Measurements from ENCODE around the gene ULK4.
"Not testable (repeated sequence)": the region's sequence is repeated elsewhere in the genome, so short reads cannot be mapped to it uniquely, and the experiment has no call there.

The ULK4 gene

DNA sequence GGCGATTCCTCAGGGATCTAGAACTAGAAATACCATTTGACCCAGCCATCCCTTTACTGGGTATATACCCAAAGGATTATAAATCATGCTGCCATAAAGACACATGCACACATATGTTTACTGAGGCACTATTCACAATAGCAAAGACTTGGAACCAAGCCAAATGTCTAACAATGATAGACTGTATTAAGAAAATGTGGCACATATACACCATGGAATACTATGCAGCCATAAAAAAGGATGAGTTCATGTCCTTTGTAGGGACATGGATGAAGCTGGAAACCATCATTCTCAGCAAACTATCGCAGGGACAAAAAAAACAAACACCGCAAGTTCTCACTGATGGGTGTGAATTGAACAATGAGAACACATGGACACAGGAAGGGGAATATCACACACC is 515.6 kb downstream of the ULK4 start:
- not testable (repeated sequence) for DNase-seq (ENCODE audit: low read depth in 2 of 2)

DNA sequence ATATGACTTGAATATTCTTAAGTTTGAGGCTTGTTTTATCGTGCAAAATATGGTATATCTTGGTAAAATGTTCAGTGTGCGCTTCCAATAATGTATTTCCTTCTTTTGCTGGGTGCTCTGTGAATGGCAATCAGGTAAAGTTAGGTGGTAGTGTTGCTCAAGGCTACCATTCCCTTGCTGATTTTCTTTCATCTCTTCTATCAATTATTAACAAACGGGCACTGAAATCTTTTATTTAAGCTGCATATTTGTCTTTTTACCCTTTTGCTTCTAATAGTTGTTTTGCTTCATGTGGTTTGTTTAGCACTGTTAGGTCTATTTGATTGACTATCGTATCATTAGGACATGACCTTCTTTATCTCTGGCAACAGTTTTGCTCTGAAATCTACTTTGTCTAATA is 520.3 kb downstream of the ULK4 start:
- DNase-seq (ENCODE audit: low read depth in 2 of 2), result no peak

DNA sequence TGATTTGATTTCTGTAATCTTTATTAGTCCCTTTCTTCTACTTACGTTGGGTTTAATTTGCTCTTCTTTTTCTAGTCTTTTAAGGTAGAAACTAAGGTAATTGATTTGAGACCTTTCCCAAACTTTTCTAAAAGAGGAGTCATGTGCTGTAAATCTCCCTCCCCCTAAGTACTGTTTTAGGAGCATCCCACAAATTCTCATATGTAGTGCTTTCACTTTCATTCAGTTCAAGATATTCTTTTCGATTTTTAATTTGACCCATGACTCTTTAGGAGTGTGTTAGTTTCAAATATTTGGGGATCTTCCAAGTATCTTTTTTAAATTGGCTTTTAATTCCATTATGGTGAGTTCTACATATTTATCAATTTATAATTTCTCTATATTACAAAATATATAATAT is 520.8 kb downstream of the ULK4 start:
- DNase-seq (ENCODE audit: low read depth in 2 of 2), result no peak

DNA sequence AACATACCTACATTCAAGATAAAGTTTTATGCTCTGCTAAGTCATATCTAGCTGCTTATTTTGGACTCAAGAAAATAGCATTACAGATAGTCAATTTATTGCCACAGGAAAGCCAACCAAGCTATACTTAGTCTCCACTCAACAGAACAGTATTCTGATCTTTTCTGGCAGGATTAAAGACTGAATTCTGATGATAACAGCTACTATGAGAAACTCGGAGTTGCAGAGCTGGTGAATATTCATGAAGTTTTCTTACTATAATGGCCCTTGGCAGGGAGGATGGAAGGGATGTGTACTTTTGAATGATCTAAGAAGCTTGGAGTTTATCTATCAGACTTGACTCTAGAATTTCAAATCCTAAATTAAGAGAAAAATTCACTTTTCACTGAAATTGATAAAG is 524.9 kb downstream of the ULK4 start:
- no peak for DNase-seq (ENCODE audit: low read depth in 2 of 2)

DNA sequence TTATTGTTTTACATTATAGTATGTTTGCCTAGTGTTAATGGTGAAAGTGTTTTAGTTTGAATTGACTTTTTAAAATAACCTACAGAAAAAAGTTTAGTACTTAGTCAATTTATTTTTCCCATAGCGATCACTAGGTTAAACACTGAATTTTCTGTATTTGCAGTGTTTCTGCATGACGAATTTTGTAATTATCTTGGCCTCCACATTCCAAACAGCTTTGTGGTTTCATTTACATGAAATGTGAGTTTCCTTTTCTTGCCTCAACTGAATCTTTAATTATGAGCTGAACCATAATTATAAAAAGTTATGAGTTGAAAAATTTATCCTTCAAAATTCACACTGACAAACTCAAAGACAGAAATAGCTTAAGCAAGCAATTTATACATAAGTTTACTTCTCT is 527.1 kb downstream of the ULK4 start:
- DNase-seq (ENCODE audit: low read depth in 2 of 2), result no peak

DNA sequence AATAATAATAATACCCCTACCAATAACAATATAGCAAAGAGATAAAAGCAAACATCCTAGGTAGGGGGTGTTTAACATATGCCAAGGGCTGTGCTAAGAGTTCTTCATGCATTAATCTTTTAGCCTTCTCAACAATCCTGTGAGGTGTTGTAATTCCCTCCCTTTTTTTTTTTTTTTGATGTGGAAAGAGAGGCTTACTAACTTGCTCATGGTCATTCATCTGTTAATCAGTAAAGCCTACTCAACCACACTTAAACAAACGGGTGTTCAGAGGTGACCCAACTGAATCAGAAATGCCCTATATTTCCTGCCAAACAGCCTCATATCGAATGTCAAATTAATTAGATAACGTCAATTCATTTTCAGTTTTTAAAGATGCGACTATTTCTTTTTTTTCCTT is 530.5 kb downstream of the ULK4 start:
- no peak for DNase-seq (ENCODE audit: low read depth in 2 of 2)

DNA sequence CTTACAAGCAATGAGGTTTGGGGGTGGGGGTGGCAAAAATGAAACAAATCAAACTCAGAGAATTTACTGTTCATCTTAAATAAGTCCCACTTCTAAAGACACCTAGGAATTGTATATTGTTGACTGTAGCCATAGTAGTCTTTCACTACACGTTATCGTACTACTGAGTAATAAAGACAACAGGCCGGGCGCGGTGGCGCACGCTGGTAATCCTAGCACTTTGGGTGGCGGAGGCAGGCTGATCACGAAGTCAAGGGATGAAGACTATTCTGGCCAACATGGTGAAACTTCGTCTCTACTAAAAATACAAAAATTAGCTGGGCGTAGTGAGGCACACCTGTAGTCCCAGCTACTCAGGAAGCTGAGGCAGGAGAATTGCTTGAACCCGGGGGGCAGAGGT is 531.0 kb downstream of the ULK4 start:
- DNase-seq (ENCODE audit: low read depth in 2 of 2), result no peak

DNA sequence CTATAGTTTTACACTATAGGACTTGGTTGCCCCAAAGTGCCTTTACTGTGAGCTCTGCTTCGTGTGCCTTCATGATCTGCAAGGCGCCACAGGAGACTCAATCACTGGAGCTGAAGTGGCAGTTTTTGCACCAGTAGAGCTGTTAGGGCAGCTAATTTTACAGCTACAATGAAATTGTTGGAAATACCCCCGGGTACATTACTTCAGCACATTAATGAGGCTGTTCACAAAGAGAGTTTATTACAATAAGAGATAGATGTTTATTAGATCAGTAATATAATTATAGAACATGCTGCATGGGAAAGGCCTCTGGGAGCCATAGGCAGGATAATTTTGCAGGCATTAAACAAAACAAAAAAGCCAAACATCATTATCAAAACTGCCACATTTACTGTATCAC is 531.5 kb downstream of the ULK4 start:
- no peak for DNase-seq (ENCODE audit: low read depth in 2 of 2)

DNA sequence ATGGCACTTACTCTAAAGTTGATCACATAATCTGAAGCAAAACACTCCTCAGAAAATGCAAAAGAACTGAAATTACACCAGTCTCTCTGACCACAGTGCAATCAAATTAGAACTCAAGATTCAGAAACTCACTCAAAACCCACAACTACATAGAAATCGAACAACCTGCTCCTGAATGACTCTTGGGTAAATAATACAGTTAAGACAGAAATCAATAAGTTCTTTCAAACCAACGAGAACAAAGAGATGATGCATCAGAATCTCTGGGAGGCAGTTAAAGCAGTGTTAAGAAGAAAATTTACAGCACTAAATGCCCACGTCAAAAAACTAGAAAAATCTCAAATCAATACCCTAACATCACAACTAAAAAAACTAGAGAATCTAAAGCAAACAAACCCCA is 535.4 kb downstream of the ULK4 start:
- DNase-seq (ENCODE audit: low read depth in 2 of 2), result no peak

DNA sequence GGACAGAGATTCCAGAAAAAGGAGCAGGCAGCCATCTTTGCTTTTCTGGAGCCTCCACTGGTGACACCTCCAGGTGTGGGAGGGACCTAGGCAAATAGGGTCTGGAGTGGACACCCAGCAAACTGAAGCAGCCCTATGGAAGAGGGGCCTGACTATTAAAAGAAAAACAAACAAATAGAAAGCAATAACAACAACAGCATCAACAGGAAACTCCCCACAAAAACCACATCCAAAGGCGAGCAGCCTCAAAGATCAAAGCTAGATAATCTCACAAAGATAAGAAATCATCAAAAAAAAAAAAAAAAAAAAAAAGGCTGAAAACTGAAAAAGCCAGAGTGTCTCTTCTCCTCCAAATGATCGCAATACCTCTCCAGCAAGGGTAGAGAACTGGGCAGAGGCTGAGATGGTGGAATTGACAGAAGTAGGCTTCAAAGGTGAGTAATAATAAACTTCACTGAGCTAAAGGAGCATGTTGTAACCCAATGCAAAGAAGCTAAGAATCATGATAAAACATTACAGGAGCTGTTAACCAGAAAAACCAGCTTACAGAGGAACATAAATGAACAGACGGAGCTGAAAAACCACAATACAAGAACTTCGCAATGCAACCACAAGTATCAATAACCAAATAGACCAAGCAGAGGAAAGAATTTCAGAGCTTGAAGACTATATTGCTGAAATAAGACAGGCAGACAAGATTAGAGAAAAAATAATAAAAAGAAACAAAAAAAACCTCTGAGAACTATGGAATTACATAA is 537.2 kb downstream of the ULK4 start:
- no peak for DNase-seq (ENCODE audit: low read depth in 2 of 2)

DNA sequence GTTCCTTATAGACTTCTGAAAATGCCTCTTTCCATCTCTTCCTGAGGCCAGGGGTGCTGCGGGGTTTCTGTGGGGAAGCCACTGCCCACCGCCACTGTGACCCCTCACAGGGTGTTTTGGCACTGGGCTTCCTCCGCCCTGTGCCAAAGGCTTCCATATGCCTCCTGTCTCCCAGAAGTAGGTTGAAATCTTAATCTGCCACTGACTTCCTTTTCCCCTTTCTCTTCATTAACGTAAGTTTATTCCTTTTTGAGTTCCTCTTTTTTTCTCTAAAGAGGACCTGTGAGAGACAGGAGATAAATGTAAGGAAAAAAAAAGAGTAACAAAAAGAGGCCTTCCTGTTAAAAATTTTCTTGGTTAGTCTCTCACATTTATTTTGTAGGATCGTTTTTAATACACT is 542.1 kb downstream of the ULK4 start:
- DNase-seq (ENCODE audit: low read depth in 2 of 2), result no peak

DNA sequence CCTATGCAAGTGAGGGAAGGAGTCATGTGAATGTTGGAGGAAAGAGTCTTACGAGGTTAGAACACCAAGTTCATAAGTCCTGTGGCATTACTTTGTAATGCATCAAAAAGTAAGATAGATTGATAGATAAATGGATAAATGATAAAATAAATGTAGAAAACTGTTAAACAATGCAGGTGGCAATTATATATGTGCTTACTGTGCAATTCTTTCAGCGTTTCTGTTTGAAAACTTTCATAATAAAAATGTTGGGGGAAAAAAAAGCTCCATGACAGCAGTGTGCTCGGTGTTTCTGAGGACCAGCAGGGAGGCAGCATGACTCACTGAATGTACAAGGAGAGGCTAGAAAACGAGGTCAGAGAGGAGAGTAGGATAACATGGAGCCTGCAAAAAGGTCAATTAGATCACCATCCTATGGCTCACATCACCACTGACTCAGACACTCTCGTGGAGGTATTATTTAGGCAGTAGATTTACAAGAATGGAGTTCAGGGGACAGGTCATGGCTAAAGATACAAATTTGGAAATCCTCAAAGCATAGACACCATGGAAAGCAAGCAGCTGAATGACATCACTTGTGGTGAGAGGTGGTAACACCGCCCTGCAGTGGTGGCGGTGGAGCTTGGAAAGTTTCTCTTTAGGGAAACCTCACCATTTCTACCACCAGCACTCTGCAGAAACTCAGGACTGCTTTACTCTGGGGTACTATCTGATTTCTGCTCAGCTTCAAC is 542.8 kb downstream of the ULK4 start:
- DNase-seq (ENCODE audit: low read depth in 2 of 2), result no peak

DNA sequence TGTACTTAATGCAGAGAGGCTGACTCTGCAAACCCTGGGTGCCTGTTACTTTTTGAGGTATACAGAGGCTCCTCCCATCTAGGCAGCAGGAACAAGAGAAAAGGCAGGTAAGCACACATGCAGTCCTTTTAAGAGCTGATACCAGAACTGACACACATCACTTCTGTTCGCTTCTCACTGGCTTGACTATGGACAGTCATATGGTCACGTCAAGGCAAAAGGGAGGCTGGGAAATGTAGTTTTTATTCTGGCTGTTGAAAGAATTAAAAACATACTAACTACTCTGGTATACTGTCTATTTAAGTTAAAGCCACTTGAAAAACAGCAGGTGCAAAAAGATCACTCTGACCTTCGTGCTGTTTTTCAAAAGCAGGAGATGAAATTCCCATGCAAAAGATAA is 544.3 kb downstream of the ULK4 start:
- DNase-seq (ENCODE audit: low read depth in 2 of 2), result no peak

DNA sequence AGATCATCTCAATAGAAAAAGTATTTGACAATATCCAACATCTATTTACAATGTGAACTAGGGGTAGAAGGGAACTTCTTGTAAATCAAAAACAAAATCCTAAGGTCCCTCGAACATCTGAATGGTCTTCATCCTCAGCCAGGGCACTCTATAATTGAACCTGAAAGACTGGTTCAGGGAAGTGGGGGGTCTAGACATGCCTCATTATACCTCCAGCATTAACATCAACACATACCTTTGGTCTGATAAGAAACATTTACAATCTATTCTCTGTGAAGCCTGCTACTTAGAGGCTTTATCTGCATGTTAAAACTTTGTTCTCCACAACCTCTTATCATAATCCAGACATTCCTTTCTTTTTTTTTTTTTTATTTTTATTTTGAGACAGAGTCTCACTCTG is 550.8 kb downstream of the ULK4 start:
- no peak for DNase-seq (ENCODE audit: low read depth in 2 of 2)

DNA sequence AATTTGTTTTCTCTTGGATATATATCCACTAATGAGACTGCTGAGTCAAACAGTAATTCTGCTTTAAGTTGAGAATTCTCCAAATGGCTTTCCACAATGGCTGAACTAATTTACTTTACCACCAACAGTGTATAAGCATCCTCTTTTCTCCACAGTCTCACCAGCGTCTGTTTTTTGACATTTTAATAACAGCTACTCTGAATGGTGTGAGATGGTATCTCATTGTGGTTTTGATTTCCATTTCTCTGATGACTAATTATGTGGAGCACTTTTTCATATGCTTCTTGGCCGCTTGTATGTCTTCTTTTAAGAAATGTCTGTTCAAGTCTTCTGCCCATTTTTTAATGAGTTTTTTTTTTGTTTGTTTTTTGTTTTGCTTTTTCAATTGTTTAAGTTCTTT is 556.4 kb downstream of the ULK4 start:
- no peak for DNase-seq (ENCODE audit: low read depth in 2 of 2)

DNA sequence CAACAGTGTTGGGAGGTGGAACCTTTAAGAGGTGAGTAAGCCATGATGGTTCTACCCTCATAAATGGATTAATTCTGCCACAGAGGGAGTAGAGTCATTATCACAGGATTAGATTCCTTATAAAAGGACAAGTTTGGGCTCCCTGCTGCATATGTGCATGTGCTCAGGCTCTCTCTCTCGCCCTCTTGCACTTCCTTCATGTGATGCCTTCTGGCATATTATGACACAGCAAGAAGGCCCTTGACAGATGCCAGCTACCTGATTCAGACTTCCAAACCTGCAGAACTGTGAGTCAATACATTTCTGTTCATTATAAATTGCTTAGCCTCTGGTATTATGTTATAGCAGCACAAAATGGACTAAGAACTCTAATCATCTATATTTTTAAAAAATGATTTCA is 557.3 kb downstream of the ULK4 start:
- no peak for DNase-seq (ENCODE audit: low read depth in 2 of 2)

DNA sequence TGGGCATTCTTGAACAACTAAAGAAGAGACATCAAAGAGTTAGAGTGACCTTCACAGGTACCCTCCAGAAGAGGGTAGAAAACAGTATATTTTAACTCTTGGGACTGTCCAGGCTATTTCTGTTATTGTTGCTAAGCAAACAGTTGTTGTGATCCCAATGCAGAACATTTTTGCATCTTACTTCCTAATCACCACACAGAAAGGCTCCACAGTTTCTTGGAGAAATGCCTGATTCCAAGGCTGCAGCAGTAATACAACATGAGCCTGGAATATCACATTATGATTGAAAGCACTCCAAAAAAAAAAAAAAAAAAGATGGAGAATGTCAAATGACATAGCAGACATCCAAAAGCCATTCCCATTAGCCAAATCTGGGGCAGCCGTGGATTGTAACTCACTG is 567.0 kb downstream of the ULK4 start:
- DNase-seq (ENCODE audit: low read depth in 2 of 2), result no peak

DNA sequence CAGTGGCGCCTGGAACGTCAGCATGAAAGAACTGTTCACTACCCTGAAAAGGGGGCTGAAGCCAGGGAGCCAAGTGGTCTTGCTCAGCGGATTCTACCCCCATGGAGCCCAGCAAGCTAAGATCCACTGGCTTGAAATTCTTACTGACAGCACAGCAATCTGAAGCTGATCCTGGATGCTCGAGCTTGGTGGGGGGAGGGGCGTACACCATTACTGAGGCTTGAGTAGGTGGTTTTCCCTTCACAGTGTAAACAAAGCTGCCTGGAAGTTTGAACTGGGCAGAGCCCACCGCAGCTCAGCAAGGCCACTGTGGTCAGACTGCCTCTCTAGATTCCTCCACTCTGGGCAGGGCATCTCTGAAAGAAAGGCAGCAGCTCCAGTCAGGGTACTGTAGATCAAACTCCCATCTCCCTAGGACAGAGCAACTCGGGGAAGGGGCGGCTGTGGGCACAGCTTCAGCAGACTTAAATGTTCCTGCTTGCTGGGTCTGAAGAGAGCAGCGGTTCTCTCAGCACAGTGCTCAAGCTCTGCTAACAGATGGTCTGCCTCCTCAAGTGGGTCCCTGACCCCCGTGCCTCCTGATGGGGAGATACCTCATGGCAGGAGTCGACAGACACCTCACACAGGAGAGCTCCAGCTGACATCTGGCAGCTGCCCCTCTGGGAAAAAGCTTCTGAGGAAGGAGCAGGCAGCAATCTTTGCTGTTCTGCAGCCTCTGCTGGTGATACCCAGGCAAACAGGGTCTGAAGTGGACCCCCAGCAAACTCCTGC is 591.0 kb downstream of the ULK4 start:
- DNase-seq (ENCODE audit: low read depth in 2 of 2), result not testable (repeated sequence)

DNA sequence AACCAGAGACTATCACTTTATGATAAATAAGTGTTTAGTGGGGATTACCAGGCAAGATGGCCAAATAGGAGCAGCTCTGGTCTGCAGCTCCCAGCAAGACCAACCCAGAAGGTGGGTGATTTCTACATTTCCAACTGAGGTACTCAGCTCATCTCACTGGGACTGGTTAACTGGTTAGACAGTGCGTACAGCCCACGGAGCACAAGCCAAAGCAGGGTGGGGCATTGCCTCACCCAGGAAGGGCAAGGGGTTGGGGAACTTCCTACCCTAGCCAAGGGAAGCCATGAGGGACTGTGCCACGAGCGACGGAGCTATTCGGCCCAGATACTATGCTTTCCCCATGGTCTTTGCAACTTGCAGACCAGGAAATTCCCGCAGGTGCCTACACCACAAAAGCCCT is 591.6 kb downstream of the ULK4 start:
- no peak for DNase-seq (ENCODE audit: low read depth in 2 of 2)

DNA sequence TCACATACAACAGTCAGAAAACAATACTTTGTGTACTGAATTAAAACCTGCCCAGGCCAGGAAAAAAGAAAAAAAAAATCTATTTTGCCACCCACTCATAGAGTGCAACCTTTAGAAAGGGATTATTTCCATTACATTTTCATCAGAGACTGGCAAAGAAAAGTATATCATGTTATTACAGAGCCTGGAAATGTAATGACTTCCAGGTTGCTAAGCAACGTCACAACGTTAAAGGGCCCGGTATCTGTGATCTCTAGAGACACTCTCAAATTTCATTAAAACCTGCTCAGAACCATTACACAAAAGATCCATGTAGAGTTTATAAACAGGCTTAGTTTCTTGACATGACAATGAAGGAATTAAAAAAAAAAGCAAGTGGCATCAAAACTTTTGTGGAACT is 592.1 kb downstream of the ULK4 start:
- no peak for DNase-seq (ENCODE audit: low read depth in 2 of 2)

DNA sequence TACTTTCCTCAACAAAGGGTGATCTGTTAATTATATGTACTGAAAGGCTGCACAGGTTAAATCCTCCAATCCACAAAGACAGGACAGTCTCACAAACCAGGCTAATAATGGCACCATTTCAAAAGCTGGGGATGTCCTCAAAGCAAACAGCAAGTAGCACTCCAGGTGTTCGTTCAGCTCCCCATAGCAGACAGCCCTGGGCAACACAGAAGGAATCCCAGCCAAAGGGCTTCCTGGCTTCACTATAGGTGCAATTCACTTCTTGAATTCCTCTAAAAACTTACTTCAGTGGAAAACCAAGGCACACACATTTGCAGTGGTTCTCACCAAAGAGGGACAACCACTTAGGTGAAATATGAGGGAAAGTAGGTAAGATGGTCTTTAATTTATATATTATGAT is 595.9 kb downstream of the ULK4 start:
- DNase-seq (ENCODE audit: low read depth in 2 of 2), result no peak

DNA sequence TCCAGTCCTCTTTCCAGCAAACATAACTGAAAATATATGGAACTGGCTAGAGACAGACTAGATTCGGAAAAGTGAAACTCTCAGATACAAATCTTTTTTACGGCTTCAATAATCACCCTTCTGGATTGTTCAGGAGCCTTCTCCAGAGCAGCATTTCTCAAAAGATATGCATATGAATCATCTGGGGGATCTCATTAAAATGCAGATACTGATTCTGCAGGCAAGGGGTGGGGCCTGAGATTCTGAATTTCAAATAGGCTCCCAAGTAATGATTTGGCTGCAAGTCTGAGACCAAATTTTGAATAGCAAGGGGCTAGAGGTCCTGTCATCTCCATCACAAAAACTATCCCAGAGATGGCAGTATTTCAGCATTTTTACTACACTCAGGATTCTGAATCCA is 597.2 kb downstream of the ULK4 start:
- DNase-seq (ENCODE audit: low read depth in 2 of 2), result no peak
